Measurements from ENCODE around the gene FARP2.

DNA sequence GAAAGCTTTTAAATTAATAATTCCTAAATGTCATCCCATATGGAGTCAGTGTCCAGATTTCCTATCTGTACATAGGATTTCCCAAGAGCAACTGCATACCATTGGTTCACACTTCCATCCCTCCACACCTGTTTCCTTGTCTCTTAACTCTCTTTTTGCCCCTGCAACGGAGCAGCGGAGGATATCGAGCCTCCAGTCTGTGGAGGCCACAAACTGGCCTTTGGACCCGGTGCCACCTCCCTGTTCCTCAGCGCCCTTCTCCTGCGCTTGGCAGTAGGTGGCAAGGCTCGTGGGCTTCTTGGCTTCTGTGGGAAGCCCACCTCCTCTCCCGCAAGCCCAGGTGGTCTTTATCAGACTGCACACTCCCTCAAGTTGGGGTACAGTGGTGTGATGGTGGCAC lies 176.1 kb downstream of the FARP2 start:
- TF ChIP-seq, protein P1, sequence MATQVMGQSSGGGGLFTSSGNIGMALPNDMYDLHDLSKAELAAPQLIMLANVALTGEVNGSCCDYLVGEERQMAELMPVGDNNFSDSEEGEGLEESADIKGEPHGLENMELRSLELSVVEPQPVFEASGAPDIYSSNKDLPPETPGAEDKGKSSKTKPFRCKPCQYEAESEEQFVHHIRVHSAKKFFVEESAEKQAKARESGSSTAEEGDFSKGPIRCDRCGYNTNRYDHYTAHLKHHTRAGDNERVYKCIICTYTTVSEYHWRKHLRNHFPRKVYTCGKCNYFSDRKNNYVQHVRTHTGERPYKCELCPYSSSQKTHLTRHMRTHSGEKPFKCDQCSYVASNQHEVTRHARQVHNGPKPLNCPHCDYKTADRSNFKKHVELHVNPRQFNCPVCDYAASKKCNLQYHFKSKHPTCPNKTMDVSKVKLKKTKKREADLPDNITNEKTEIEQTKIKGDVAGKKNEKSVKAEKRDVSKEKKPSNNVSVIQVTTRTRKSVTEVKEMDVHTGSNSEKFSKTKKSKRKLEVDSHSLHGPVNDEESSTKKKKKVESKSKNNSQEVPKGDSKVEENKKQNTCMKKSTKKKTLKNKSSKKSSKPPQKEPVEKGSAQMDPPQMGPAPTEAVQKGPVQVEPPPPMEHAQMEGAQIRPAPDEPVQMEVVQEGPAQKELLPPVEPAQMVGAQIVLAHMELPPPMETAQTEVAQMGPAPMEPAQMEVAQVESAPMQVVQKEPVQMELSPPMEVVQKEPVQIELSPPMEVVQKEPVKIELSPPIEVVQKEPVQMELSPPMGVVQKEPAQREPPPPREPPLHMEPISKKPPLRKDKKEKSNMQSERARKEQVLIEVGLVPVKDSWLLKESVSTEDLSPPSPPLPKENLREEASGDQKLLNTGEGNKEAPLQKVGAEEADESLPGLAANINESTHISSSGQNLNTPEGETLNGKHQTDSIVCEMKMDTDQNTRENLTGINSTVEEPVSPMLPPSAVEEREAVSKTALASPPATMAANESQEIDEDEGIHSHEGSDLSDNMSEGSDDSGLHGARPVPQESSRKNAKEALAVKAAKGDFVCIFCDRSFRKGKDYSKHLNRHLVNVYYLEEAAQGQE (IDR thresholded peaks at IDR 0.05; ENCODE audit: low read depth, low read length) = no peak
- no peak for TF ChIP-seq EZH2phosphoT487 (IDR thresholded peaks at IDR 0.05; ENCODE audit: borderline replicate concordance, low read depth)
- TF ChIP-seq, protein P2, sequence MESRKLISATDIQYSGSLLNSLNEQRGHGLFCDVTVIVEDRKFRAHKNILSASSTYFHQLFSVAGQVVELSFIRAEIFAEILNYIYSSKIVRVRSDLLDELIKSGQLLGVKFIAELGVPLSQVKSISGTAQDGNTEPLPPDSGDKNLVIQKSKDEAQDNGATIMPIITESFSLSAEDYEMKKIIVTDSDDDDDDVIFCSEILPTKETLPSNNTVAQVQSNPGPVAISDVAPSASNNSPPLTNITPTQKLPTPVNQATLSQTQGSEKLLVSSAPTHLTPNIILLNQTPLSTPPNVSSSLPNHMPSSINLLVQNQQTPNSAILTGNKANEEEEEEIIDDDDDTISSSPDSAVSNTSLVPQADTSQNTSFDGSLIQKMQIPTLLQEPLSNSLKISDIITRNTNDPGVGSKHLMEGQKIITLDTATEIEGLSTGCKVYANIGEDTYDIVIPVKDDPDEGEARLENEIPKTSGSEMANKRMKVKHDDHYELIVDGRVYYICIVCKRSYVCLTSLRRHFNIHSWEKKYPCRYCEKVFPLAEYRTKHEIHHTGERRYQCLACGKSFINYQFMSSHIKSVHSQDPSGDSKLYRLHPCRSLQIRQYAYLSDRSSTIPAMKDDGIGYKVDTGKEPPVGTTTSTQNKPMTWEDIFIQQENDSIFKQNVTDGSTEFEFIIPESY (IDR thresholded peaks at IDR 0.05; ENCODE audit: borderline replicate concordance, low read depth) = no peak
- TF ChIP-seq RAD21 (IDR thresholded peaks at IDR 0.05; ENCODE audit: low read length) = no peak
- TF ChIP-seq, protein P3, sequence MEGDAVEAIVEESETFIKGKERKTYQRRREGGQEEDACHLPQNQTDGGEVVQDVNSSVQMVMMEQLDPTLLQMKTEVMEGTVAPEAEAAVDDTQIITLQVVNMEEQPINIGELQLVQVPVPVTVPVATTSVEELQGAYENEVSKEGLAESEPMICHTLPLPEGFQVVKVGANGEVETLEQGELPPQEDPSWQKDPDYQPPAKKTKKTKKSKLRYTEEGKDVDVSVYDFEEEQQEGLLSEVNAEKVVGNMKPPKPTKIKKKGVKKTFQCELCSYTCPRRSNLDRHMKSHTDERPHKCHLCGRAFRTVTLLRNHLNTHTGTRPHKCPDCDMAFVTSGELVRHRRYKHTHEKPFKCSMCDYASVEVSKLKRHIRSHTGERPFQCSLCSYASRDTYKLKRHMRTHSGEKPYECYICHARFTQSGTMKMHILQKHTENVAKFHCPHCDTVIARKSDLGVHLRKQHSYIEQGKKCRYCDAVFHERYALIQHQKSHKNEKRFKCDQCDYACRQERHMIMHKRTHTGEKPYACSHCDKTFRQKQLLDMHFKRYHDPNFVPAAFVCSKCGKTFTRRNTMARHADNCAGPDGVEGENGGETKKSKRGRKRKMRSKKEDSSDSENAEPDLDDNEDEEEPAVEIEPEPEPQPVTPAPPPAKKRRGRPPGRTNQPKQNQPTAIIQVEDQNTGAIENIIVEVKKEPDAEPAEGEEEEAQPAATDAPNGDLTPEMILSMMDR (IDR thresholded peaks at IDR 0.05) = no peak
- TF ChIP-seq TCF12 (IDR thresholded peaks at IDR 0.05) = no peak
- TF ChIP-seq EP300 (IDR thresholded peaks at IDR 0.05; ENCODE audit: borderline replicate concordance in 1 of 2, low read depth in 1 of 2, low read length in 1 of 2) = no peak
- no peak for TF ChIP-seq YY1 (IDR thresholded peaks at IDR 0.05; ENCODE audit: low read depth)
- TF ChIP-seq, protein P4, sequence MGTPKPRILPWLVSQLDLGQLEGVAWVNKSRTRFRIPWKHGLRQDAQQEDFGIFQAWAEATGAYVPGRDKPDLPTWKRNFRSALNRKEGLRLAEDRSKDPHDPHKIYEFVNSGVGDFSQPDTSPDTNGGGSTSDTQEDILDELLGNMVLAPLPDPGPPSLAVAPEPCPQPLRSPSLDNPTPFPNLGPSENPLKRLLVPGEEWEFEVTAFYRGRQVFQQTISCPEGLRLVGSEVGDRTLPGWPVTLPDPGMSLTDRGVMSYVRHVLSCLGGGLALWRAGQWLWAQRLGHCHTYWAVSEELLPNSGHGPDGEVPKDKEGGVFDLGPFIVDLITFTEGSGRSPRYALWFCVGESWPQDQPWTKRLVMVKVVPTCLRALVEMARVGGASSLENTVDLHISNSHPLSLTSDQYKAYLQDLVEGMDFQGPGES (IDR thresholded peaks at IDR 0.05; ENCODE audit: low read depth, low read length) = no peak
- no peak for TF ChIP-seq POLR2AphosphoS5 (IDR thresholded peaks at IDR 0.05; ENCODE audit: low read depth, low read length)
- TF ChIP-seq, protein P5, sequence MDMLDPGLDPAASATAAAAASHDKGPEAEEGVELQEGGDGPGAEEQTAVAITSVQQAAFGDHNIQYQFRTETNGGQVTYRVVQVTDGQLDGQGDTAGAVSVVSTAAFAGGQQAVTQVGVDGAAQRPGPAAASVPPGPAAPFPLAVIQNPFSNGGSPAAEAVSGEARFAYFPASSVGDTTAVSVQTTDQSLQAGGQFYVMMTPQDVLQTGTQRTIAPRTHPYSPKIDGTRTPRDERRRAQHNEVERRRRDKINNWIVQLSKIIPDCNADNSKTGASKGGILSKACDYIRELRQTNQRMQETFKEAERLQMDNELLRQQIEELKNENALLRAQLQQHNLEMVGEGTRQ (IDR thresholded peaks at IDR 0.05; ENCODE audit: borderline replicate concordance, low read depth, low read length) = no peak
